Measurements from ENCODE around the gene LHFPL3. TPM values are rescaled to one million over a fixed set of nuclear protein-coding genes. Genes with fewer than 3 reads are reported as not detected.

Gene LHFPL3
- not detected in 2 replicates for total RNA-seq

DNA sequence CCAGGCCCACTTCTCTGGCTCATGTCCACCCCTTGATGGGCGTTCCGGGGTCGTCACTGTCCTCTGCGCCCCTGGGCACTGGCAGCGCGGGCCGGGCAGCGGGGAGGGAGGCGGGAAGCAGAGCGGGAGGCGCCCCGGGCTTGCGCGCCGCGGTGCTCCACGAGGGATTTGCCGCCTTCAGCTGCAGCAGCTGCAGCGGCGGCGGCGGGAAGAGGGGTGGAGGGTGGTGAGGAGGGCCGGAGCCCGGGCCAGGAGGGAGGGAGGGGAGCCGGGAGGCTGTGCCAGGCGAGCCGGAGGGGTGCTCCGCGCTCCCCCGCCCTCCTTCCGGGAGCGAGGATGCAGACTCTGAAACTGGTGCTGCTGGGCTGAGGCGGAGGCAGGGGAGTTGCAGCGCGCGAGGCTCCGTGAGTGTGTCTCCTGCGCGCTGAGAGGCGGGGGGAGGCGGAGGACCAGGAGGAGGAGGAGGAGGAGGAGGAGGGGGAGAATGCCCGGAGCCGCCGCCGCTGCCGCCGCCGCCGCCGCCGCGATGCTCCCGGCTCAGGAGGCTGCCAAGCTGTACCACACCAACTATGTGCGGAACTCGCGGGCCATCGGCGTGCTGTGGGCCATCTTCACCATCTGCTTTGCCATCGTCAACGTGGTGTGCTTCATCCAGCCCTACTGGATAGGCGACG lies at the start of gene LHFPL3:
Gene LHFPL3 (plus strand): TSS at position 308 of the 674 bp plus-strand sequence.

Other genes with a start within 250 kb of the LHFPL3 start
- 16.4 and 24.3 TPM in 2 replicates for gene ORC5, start 120.6 kb upstream of the LHFPL3 start, total RNA-seq